Omental fat pad (tissue), 4 donors: ENCODE measurements around the gene SH3TC2. TPM values are rescaled to one million over a fixed set of nuclear protein-coding genes. Genes with fewer than 3 reads are reported as not detected.

Source experiments
- ATAC-seq: fragments of 150-250 bp; one replicate; pipeline ENCODE4 v1.9.1; 2016; ENCODE audit warnings: mild to moderate bottlenecking, moderate library complexity; ENCODE audit not compliant: low FRiP score
- DNase-seq: peaks from one replicate; pipeline ENCODE4 v3.0.0-alpha.2; 2019; ENCODE audit warnings: low spot score
- total RNA-seq, 4 donors: library from RNA; depleted of rRNA; stranded (reverse); fragments of >200 nt; gene quantifications; one replicate each; pipeline ENCODE4 v1.1.0, GENCODE V29; 2016
- TF ChIP-seq, protein P1 (sequence below), 3 donors: fragments of 450-650 bp; IDR thresholded peaks; one replicate each; pipeline ENCODE4 v1.5.1; 2016 to 2017; ENCODE audit warnings: antibody characterized with exemption in 3 of 3, mild to moderate bottlenecking in 3 of 3, moderate library complexity in 2 of 3

SH3TC2 gene
- total RNA-seq, 4 donors from 2014 or later: 0.69 to 8.4 (median 2.1) TPM

DNA sequence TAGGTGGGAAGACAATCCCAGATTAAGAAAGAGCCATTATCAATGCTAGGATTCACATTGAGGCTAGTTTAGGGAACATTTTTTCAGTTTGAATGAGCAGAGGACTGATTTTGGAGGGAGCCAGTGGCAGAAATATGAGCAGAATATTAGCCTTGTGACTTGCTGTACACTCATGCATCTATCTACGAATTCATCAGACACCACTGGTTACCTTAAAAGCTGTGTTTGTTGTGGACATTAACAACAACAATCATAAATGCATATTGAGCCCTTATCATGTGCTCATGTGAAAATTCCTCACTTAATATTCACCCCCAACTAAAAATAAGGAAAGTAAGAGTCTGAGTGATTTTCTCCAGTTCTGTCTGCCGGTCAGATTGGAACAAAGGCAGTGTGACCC lies 9.9 kb upstream of the SH3TC2 start:
- no peak for ATAC-seq
- TF ChIP-seq, protein P1, sequence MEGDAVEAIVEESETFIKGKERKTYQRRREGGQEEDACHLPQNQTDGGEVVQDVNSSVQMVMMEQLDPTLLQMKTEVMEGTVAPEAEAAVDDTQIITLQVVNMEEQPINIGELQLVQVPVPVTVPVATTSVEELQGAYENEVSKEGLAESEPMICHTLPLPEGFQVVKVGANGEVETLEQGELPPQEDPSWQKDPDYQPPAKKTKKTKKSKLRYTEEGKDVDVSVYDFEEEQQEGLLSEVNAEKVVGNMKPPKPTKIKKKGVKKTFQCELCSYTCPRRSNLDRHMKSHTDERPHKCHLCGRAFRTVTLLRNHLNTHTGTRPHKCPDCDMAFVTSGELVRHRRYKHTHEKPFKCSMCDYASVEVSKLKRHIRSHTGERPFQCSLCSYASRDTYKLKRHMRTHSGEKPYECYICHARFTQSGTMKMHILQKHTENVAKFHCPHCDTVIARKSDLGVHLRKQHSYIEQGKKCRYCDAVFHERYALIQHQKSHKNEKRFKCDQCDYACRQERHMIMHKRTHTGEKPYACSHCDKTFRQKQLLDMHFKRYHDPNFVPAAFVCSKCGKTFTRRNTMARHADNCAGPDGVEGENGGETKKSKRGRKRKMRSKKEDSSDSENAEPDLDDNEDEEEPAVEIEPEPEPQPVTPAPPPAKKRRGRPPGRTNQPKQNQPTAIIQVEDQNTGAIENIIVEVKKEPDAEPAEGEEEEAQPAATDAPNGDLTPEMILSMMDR (IDR thresholded peaks at IDR 0.05): no peak

DNA sequence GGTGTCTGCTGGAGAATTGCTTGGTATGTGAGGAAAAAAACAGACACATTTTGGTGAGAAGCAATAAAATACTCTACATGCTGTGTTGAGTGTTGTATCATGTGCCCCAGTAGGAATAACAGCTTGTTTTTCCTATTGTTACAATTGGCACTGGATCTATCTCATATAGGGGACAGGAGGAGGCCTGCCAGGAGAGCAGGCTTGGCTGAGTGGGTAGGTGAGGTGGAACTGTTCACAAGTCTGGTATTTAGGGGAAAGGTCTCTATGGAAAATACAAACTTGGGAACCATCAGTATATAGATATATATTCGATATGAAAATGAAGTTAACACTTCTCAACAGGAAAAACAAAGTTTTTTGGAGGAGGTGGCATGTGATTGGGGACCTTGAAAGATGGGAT lies 9.5 kb upstream of the SH3TC2 start:
- TF ChIP-seq, protein P1 (IDR thresholded peaks at IDR 0.05): no peak
- DNase-seq (no peak), ATAC-seq (no peak)

More for the DNA sequence above, 9.9 kb upstream of the SH3TC2 start:
- DNase-seq: no peak

DNA sequence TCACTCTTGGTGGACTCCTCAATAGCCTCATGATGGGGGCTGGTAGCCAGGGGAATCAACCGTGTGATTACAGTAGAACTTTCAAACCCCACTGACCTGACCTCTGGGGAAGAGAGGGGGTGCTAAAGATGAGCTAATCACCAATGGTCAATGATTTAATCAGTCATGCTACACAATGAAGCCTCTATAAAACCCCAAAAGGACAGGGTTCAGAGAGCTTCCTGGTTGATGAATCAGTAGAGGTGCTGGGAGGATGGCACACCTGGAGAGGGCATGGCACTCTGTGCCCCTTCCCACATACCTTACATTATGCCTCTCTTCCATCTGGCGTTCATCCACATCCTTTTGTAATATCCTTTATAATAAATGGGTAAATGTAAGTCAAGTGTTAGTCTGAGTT lies 8.9 kb upstream of the SH3TC2 start:
- TF ChIP-seq, protein P1 (IDR thresholded peaks at IDR 0.05): no peak
- DNase-seq: no peak
- no peak for ATAC-seq

DNA sequence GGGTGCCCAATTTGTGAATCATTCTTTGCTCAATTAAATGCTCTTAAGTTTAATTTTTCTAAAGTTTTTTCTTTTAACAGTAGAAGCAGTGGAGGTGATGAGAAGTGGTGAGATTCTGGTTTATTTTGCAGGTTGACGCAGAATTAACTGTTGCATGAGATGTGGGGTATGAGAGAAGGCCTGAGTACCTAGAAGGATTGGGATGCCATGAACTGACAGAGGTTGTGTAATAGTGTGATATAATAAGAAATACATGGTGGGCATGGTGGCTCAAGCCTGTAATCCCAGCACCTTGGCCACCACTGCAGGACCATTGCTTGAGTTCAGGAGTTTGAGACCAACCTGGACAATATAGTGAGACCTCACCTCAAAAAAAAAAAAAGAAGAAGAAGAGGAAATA lies 8.4 kb upstream of the SH3TC2 start:
- no peak for DNase-seq
- no peak for ATAC-seq
- TF ChIP-seq, protein P1 (IDR thresholded peaks at IDR 0.05): no peak

DNA sequence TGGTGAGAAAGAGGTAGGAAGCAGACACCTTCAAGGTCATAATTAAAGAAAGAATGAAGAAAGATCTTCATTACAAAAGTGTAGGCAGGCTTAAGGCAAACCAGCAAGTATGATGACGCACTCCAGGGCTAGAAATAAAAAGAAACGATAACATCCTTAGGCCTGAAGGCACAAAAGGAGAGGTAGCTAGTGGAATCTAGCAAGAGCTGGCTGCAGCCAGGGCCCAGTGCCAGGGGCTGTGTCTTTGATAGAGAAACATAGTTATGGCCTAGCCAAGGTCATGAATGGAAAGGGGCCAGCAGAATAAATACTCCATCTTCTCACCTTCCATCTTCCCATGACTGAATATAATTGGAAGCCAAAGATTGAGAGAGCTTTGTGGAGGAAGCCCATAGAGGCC lies 6.8 kb upstream of the SH3TC2 start:
- ATAC-seq (no peak), DNase-seq (no peak)
- TF ChIP-seq, protein P1 (IDR thresholded peaks at IDR 0.05): no peak

DNA sequence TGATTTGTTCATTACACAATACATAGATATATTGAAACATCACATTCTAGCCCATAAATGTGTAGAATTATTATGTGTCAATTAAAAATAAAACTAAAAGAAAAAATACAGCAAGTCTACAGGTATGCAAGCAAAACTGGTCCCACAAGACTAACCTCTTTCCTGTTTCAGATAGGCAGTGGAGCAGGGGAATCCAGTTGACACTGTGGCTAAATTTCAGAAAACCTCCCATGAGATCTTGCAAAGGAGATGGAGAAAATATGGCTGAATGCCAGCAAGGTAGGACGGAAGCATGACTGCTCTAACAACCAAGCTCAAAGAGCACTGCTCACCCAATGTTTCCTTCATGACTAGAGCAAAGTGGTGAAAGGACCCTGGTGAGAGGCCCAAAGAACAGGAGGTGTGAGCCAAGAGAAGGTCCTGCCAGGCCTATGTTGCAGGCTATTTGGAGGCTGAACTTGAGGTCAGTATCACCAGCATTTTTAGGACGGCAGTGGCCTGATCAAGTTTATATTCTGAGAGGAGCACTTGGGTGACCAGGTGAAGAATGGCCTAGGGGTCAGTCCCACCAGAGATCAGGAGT lies 1.1 kb upstream of the SH3TC2 start:
- TF ChIP-seq, protein P1 (IDR thresholded peaks at IDR 0.05): no peak
- no peak for ATAC-seq
- no peak for DNase-seq

DNA sequence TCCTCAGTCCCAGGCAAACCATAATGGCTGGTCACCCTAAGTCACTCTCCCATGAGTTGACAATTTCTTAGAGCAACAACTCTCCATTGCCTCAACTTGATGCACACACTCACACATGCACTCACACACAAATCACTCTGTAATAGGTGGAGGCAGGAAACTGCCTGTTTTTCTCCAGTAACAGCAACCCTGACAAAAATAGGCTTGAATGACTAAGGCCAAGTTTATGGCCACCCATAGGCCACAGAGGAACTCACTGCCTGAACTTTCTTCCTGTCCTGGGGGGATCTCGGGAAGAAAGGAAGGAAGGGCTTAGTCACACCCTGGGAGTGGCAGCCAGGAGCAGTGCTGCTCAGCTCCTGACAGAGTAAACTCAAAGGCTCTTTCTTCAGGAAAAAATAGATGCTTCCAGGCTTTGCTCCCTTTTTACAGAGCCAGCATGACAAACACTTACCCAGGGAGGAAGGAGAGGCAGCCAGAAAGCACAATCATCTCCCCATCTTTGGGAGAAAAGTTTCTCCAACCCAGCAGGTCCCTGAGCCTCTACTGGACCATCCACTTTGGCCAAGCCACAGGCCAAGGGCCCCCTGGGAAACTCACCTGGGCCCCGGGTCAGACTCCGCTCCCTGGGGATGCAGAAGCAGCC lies 368 bp downstream of the SH3TC2 start:
- ATAC-seq: peak; percentile 91
- DNase-seq: no peak
- TF ChIP-seq, protein P1 (IDR thresholded peaks at IDR 0.05): no peak
